GM12872 (cell line): ENCODE data around the gene TMPRSS7.

Experiments used
- TF ChIP-seq, protein P1 (sequence below): IDR thresholded peaks from 3 replicates; pipeline ENCODE4 v1.5.1; 2011; ENCODE audit warnings: low read depth, mild to moderate bottlenecking, low read length, moderate library complexity; ENCODE audit not compliant: insufficient read depth

Gene TMPRSS7, protein sequence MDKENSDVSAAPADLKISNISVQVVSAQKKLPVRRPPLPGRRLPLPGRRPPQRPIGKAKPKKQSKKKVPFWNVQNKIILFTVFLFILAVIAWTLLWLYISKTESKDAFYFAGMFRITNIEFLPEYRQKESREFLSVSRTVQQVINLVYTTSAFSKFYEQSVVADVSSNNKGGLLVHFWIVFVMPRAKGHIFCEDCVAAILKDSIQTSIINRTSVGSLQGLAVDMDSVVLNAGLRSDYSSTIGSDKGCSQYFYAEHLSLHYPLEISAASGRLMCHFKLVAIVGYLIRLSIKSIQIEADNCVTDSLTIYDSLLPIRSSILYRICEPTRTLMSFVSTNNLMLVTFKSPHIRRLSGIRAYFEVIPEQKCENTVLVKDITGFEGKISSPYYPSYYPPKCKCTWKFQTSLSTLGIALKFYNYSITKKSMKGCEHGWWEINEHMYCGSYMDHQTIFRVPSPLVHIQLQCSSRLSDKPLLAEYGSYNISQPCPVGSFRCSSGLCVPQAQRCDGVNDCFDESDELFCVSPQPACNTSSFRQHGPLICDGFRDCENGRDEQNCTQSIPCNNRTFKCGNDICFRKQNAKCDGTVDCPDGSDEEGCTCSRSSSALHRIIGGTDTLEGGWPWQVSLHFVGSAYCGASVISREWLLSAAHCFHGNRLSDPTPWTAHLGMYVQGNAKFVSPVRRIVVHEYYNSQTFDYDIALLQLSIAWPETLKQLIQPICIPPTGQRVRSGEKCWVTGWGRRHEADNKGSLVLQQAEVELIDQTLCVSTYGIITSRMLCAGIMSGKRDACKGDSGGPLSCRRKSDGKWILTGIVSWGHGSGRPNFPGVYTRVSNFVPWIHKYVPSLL

DNA sequence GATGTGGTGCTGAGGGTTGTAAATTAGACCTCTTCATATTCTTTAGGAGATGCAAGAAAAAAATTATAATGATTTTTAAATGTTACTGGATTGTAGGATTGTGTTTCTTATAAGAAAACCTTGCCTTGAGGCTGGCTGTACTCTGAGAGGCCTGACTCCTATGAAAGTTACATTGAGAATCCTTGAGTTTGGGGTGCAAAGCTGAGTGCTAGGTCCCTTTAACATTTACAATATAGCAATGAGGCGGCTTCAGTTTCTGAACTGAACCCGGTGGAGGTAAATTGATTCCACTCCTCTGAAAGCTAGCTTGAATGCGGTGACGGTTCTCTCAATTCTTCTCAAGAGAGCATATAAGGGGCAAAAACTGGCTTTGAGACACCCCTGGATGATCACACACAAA lies at the start of gene TMPRSS7:
Gene TMPRSS7 (plus strand): TSS at position 301 of the 400 bp plus-strand sequence. CDS start 110 bp downstream, outside the sequence.
- TF ChIP-seq, protein P1, sequence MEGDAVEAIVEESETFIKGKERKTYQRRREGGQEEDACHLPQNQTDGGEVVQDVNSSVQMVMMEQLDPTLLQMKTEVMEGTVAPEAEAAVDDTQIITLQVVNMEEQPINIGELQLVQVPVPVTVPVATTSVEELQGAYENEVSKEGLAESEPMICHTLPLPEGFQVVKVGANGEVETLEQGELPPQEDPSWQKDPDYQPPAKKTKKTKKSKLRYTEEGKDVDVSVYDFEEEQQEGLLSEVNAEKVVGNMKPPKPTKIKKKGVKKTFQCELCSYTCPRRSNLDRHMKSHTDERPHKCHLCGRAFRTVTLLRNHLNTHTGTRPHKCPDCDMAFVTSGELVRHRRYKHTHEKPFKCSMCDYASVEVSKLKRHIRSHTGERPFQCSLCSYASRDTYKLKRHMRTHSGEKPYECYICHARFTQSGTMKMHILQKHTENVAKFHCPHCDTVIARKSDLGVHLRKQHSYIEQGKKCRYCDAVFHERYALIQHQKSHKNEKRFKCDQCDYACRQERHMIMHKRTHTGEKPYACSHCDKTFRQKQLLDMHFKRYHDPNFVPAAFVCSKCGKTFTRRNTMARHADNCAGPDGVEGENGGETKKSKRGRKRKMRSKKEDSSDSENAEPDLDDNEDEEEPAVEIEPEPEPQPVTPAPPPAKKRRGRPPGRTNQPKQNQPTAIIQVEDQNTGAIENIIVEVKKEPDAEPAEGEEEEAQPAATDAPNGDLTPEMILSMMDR: no peak

DNA sequence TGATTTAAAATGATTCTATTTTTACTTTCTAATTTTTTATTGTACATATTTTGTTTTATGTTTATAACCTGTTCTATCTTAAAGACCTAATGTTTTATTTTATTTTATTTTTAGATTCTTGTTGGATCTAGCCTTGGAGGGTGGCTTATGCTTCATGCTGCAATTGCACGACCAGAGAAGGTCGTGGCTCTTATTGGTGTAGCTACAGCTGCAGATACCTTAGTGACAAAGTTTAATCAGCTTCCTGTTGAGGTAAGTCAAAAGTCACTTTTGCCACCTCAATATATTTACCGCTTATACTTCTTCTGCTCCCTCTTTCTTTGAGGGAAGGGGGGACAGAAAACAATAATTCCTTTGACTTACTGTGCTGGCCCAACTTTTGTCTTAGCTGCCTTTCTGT lies 47.7 kb upstream of the TMPRSS7 start:
- TF ChIP-seq, protein P1: no peak

DNA sequence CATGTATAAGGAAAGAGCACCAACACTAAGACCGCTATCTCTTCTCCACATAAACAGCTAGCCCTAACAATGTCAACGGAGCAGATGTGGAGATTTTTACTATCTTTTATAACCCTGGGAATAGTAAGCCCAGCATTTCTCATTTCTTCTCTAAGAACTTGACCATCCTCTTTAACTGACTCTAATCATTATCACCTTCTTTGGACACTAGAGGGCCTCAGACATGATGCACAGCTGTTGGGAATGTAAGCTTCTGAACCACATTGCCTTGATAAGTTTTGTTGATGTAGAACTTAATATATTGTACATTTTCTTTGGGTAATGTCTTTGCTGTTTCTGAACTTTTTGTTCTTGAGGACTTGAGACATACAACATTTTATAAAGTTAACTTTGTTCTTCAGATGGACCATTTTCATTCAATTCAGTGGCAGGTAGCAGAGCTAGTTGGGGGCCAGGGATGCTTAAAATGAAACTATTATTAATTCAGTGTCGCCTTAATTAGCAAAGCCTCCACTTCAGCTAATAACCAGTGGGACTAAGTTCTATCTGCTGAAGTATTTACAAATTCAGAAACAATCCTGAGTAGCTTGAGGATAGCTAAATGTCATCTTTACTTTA lies 45.4 kb upstream of the TMPRSS7 start:
- TF ChIP-seq, protein P1: peak; percentile 75

DNA sequence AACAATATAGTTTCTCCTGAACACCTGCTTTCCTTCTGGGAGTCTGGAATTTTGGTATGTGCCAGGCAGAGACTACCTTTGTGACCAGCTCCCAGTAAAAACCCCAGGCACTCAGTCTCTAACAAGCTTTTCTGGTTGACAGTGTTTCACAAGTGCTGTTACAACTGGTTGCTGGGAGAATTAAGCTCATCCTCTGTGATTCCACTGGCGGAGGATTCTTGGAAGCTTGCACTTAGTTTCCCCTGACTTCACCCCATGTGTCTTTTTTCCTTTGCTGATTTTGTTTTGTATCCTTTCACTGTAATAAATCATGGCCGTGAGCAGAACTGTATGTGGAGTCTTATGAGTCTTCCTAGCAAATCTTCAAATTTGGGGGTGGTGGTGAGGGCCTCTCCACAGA lies 41.5 kb upstream of the TMPRSS7 start:
- TF ChIP-seq, protein P1: no peak

DNA sequence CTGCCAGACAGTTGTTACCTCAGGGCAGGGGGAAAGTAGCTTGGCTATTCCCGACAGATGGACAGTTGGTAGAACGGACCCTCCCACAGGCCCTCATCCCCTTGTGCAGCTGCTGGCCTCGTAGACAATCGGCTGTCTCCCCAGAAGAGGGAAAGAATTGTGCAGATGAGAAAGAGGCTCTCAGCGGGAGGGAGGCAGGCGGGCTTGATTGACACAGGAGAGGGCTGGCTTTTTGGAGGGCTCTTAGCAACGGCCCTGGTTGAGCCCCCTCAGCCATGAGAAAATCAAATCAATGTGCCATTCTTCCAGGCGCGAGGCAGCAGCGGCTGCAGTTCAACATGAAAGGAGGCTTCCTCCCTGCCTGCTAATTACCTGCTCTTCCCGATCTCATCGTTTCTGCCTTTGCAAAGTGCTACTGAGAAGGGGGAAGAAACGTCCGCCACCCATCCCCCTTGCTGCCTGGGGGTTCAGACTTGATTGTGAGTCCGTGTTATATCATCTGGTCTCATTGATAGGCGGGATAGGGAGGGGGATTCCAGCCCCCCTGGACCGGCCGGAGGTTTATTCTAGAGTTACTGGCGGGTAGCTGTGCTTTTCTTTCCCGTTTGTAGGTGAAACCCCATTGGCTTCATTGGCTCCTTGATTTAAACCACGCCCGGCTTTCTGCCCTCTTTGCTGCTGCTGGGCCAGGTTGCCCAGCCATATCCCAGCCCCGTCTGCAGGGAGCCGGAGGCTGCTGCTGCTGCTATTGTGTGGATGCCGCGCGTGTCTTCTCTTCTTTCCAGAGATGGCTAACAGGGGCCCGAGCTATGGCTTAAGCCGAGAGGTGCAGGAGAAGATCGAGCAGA lies 35.7 kb upstream of the TMPRSS7 start, which contains the start of gene TAGLN3:
Gene TAGLN3 (plus strand): TSS at position 287 of the 848 bp plus-strand sequence. CDS start 501 bp downstream, at position 788.
- TF ChIP-seq, protein P1: no peak

DNA sequence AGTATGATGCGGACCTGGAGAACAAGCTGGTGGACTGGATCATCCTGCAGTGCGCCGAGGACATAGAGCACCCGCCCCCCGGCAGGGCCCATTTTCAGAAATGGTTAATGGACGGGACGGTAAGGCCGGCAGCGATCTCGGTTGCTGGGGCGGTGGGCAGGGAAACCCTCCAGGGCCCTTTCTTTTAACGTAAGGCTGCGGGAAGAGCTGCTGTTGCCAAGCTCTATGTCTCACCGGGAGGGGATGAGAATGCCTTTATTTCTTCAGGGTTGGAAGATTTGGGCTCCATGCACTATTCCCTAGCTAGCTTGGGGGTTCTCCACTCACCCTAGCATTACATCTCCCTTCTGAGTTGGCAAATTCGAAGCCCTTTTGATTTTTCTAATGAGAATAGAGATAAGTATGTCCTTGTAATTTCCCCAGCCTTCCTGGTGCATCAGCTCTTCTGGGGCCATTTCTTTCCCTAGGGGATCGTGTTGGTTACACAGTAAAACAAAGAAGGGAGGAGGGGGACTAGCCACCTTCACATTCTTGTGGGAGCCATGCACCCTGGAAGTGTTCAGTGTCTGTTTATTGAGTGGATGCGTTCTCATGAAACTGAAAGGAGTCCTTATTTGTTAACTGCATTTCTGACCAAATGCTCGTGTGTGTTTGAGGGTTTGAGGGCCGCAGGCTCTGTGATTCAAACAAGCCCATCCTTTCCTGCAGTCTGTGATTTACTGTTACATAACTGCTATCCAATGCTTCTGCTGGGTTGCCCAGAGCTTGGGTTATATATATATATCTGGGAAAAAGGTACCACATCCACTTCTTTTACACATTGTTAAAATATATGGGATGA lies 34.8 kb upstream of the TMPRSS7 start:
- TF ChIP-seq, protein P1: no peak
